ENCODE data around the gene CASQ1.

Gene CASQ1

DNA sequence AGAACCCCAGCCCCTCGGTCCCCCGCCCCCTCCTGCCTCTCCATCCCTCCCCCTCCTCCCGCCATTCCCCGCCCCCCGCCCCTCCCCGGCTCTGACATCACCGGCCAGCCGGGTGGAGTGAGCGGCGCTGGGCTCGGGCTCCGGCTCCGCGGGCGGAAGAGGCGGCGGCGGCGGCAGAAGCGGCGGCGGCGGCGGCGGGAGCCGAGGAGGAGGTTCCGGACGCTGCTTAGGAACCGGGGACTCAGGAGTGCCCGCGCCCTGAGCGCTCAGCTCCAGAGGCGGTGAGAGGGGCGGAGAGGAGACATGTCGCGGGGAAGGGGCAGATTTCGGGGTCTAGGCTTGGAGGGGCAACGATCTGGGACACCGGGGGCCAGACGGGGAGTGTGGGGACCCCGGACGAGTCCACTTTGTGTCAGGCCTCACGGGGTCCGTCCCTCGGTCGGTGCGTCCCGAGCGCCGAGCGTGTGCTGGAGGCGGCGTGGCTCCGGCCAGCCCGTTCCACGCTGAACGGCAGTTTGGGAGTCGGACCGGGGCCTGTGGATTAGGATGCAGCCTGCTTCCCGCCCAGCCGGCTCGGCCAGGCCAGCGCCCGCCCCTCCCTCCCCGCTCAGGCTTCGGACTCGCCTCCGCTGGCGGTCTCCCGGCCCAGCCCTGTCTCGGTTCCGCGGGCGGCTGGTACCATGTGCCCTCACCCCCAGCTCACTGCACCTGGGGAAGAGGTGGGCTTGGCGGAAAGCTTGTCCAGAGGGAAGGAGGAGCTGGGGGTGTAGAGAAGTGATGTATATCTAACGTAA, 15.1 kb downstream of the CASQ1 start, which contains the start of gene PEA15:
Gene PEA15 (plus strand): TSS at position 143 of the 794 bp plus-strand sequence. CDS start 6,161 bp downstream, outside the sequence.
- DNase-seq (ENCODE audit: low spot score): peak; percentile 71

DNA sequence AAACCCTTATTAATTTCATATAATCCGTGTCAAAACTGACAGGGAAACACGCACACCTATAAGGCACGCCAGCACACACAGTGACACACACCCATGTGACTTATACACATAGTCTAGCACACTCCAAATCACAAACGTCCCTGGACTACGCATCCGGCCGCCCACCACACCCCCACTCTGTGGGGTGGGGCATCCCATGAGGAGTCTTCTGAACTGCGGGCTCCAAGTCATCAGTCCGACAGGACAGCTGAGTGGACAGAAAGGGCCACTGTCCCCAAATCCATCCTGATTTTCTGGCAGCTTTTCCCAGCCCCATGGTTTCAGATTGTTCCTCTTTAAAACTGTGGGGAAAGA, 15.6 kb downstream of the CASQ1 start:
- DNase-seq (ENCODE audit: low spot score): peak; percentile 37

GRCh38 chr1:160206421-160207117, 16.2 kb downstream of the CASQ1 start:
- DNase-seq (ENCODE audit: low spot score): no peak

- DNase-seq (ENCODE audit: low spot score): no peak
Observed at GRCh38 chr1:160207118-160207650, 16.8 kb downstream of the CASQ1 start.

DNA sequence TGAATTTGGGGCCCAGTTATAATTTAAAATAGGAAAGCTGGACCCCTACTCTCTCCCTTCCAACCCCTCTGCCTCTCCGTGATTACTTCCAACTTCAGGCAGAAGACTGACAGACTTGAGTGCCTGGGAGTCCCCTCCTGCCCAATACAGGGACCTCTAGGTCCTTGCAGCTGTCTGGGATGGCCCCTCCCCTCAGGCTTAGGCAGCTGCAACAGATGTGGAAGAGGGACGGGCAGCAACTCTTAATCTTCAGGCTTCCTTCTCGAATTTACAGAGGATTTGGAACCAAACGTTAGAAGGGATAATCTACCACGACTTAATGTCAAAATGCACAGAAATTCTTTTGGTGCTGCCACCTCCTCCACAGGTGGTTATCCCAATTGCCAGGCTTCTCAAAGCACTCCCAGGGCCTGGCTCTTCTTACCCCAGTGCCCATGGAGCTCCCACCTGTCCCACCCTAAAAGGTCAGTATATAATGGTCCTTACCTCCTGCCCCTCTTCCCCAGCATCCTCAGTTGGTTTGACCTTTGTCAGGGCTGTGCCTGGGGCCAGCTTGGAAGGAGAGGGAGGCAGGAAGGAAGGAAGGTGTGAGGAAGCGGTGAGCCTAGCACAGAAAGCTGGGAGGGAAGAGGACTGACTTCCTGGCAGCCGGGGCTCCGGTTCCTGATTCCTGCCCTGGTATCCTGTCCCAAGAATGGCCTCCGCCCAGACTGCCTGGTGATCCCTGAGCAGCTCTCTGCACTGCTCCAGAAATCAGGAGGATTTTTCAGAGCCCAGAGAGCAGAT, 17.6 kb downstream of the CASQ1 start:
- DNase-seq (ENCODE audit: low spot score): no peak

- no peak for DNase-seq (ENCODE audit: low spot score)
Observed at GRCh38 chr1:160208557-160209320, 18.4 kb downstream of the CASQ1 start.

DNA sequence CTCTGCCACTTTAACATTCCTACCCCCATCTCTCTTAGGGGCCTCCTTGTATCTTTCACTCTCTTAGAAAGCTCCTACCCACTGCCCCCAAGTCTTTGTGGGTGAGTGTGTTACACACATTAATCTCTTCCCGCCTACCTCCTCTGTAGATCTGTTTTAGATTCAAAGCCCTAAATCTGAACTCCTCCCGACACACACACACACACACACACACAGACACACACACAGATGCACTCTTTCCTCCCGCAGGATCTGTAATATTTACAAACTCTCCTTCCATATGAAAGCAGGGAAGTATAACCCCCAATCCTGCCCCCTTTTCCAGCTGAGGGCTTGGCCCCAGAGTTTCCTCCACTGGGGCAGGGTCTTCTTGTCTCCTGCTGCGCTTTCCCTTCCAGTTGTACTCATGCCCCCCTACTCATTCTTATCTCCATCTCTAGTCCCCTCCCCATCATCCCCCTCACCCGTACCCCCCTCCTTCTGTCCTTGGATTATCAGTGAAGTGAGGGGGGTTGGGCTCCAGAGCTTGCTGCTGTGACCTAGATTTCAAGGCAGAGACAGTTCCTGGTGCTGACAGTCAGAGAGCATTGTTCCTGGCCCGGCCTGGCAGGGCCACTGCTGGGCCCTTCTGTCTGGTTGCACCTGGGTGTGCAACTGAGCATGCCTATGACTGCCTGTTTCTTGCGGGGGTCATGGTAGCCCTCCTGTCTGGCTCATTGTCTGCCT, 19.1 kb downstream of the CASQ1 start:
- no peak for DNase-seq (ENCODE audit: low spot score)

DNA sequence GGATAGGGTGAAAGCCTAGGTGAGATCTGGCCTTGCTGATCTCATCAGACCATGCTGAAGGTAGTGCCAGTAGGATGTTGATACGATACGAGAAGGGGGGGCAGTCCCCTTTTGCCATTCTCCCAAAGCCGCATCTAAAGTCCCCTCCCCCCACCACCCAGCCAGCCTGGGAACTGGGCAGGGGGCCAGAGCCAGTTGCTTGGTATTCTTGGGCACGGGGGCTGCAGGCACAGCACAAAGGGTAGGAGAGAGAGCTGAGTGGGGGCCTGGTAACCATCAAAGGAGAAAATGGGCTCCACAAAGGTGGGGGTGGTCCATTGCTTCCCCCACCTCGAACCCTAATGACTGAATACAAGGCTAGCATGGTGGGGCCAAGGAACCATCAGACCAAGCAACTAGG, 20.2 kb downstream of the CASQ1 start:
- no peak for DNase-seq (ENCODE audit: low spot score)

DNA sequence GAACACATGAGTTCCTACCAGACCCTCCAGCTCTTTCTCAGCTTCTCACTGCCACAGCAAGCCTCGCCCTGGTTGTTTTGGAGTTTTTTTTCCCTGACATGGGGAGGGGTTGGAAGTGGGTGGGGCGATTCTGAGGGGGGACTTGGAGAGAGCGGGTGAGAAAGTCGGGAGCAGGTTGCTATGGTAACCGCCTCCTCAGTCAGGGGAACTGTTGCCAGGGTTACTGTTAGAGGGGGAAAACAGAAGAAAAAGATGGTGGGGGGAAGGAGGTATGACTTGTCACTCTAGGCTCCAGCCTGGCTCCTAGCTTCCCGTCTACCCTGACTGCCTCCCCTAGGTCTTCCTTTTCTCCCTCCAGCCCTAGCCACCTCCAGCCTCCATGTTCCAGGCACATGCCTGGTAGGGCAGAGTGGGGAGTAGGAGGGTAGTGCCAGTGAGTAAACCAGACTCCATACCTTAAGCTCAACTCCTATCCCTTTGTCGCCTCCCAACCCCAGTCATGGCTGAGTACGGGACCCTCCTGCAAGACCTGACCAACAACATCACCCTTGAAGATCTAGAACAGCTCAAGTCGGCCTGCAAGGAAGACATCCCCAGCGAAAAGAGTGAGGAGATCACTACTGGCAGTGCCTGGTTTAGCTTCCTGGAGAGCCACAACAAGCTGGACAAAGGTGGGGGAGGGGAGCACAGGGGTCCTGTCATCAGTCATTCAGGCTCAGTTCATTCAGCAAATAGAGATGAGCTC, 20.8 kb downstream of the CASQ1 start:
- no peak for DNase-seq (ENCODE audit: low spot score)

DNA sequence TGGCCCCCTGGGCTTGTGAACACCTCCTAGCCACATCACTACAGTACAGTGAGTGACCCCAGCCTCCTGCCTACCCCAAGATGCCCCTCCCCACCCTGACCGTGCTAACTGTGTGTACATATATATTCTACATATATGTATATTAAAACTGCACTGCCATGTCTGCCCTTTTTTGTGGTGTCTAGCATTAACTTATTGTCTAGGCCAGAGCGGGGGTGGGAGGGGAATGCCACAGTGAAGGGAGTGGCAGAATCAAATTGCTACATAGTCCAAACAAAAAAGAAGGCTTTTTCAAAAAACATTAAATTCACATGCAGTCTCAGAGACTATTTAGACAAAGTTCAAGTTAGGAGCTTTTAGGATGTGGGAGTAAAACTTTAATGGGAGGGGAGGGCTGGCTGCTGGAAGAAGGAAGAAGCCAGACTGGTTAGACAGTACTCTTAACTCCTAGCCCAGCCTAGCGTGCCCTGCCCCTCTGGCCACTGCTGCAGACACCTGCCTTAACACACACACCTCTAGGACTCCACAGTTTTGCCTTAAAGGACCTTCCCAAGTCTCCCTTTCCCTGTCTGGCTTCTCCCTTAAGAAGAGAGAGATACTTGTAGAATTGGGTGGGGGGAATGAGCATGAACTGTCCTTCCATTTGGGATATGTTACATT, 24.2 kb downstream of the CASQ1 start:
- DNase-seq (ENCODE audit: low spot score): no peak

GRCh38 chr1:160216301-160216700, 25.9 kb downstream of the CASQ1 start:
- no peak for DNase-seq (ENCODE audit: low spot score)

DNA sequence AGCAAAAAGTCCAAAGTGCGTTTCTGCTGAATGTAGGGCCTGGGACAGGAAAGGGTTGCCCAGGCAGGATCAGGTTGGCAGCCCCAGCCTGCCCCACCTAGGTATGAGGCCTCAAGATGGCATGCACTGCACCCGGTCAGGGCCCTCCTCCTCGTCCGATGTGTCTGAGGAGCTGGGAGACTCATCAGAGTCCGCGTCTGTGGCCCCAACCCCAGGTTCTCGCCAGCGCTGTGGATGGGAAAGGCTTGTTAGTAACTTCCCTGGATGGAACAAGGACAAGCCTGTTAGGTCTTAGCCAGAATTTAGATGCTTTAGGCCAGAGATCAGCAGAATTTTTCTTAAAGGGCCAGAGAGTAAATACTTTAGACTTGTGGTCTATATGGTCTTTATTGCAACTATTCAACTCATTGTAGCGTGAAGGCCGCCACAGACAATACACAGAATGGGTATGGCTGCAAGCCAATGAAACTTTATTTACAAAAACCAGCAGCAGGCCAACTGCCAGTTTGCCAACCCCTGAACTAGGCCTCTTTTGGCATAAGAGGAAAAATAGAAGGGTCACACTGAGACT, 27.2 kb downstream of the CASQ1 start:
- no peak for DNase-seq (ENCODE audit: low spot score)

DNA sequence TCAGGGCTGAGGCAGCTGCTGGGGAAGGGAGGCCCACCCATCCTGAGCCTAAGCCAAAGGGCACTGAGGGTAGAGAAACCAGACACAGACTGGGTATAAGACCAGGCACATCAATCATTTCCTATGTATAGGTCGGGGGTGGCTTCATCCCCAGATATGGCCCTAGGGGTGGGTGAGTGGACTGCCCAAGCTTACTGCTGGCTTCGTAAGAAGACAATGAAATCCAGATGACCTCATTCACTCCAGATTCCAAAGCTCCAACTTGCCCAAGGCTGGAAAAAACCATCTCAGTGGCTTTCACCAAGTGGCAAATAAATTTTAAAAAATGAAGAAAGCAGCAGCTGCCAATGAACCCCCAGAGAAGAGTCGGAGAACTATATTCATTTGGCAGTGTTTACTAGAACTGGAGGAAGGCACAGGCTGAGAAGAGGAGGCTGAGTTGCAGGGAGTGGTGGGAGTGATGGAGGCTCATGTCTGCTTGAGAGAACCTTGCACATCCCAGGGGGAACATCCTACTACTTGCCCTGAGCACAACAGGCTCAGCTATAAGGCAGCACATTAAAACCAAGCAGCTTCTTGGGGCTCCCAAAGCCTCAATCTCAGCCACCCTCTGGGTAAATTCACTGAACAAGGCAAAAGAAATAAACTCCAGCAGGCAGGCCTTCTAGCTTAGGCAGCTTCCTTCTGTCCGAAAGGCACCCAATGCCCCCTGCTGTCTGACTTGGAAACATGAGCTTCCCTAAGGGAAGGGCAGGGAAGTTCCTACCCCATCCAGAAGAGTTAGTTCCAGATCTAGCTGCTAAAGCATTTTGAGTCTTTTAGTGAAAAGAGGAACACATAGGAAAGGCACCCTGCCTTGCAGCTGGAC, 28.9 kb downstream of the CASQ1 start:
- DNase-seq (ENCODE audit: low spot score): no peak

DNA sequence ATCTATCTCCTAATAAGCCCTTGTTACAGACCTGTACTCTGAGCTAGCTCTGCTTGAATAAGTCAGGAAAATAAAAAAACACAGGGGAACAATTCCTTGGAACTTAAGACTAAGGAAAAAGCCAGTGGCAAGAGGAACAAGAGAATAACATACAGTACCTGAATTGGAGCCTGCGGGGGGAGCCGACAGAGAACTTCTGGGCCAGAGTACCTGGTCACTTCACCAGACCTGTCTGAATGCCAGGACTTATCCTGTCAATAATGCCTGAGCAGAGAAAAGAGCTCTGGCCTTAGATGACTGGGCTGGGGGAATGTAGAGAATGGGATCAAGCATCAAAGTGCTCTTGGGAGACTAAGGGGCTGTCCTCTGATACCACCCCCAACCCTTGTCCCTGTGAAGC, 29.9 kb downstream of the CASQ1 start:
- no peak for DNase-seq (ENCODE audit: low spot score)

DNA sequence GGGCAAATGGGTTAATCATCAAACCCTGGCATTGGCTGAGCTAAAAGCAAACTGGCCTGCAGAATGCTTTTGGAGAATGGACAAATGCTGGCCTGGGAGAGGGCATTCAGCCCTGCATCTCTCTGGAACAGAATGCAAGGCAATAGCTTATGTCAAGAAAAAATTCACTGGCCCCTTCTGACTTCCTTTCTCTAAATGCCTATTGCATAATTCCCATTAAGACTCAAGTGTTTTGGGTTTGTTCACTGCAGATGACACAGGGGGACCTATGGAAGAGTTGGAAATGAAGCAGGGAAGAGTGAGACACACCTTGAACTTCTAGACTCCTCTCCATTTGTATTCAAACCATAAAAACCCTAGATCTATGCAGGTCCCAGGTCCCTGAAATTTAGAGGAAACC, 30.7 kb downstream of the CASQ1 start:
- no peak for DNase-seq (ENCODE audit: low spot score)

GRCh38 chr1:160222546-160222945, 32.2 kb downstream of the CASQ1 start:
- DNase-seq (ENCODE audit: low spot score): no peak

DNA sequence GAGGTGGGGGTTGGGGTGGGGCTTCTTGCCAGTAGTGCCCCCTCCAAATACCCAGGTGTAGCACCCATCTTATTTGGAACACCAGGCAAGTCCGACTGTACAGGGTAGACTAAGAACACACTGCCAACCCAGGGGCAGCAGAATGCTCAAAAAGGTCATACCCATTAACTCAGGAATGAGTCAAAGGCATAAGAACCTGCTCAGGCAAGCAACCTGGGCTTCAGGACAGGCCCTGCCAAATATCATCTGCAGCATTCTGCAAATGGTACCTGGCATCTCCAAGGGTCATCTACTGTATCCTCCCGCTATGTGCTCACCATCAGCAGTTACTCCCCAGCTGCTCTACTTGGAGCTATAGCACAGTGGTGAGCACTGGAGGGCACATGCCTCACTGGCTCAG, 34.2 kb downstream of the CASQ1 start:
- DNase-seq (ENCODE audit: low spot score): no peak

DNA sequence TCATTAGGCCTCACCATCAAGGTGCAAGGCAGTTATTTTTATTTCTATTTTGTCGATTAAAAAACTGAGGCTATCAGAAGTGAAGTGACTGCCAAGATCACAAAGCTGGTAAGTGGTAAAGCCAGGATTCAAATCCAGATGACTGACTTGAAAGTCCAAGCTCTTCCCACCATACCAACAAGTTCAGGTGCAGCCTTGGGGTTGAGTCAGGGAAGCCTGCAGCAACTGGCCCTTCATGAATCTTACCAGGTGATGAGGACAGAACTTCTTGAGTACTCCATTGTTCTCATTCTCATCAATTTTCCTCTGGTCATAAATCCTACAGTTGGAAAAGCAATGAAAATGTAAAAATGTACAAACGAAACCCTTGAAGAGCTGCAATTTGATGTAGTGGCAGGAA, 35.0 kb downstream of the CASQ1 start:
- DNase-seq (ENCODE audit: low spot score): no peak

Data from CD4-positive, alpha-beta T cell treated with Interleukin-6 at 100 ng/mL for 8 hours (primary cell).